Skin epidermis (tissue), 12 donors: Measurements from ENCODE around the gene LY86.
"Not testable (repeated sequence)": the region's sequence is repeated elsewhere in the genome, so short reads cannot be mapped to it uniquely, and the experiment has no call there.

Experiments
- H3K27ac ChIP-seq, 21 experiments: fragments of 200-600 bp; sonication (generic) in 11 of 21; one replicate each; pipeline ENCODE4 v1.5.0; 2020; ENCODE audit warnings: mild to moderate bottlenecking in 3 of 21, inconsistent platforms in 2 of 21, moderate library complexity in 2 of 21
- H3K4me3 ChIP-seq, 7 experiments: fragments of 200-600 bp; sonication (generic) in 2 of 7; one replicate each; pipeline ENCODE4 v1.5.0; 2020; ENCODE audit warnings: inconsistent platforms in 2 of 7, mild to moderate bottlenecking in 2 of 7, moderate library complexity in 1 of 7

Gene LY86

GRCh38 chr6:6592826-6593475 lies 4.4 kb downstream of the LY86 start:
- Histone ChIP-seq H3K4me3 (no peak overlapping the region), H3K27ac (peak overlapping the region in 16 of 21 experiments; percentile 4 to 77 (median 44))

GRCh38 chr6:6593867-6594468 lies 5.4 kb downstream of the LY86 start:
- peak overlapping the region in 2 of 21 experiments; percentile 51 to 77 for H3K27ac ChIP-seq
- no peak overlapping the region for H3K4me3 ChIP-seq

DNA sequence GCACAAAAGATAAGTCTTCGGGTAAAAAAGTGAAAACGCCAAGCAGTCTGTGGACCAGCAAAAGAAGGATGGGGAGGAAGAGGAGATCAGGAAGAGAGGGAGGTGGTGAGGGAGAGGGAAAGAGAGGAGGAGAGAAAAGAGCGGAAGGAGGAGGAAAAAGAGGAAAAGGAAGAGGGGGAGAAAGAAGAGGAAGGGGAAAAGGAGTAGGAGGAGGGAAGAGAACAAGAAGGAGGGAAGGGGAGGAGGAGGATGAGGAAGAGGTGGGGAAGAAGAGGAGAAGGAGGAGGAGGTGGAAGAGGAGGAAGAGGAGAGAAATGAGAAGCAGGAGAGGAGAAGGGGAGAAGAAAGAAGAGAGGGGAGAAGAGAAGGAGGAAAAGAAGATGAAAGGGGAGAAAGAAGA lies 6.5 kb downstream of the LY86 start:
- no peak overlapping the region for H3K4me3 ChIP-seq
- no peak overlapping the region for H3K27ac ChIP-seq

- H3K27ac ChIP-seq, result no peak overlapping the region
- H3K4me3 ChIP-seq, result no peak overlapping the region
Measured at GRCh38 chr6:6595952-6596351, 7.4 kb downstream of the LY86 start.

DNA sequence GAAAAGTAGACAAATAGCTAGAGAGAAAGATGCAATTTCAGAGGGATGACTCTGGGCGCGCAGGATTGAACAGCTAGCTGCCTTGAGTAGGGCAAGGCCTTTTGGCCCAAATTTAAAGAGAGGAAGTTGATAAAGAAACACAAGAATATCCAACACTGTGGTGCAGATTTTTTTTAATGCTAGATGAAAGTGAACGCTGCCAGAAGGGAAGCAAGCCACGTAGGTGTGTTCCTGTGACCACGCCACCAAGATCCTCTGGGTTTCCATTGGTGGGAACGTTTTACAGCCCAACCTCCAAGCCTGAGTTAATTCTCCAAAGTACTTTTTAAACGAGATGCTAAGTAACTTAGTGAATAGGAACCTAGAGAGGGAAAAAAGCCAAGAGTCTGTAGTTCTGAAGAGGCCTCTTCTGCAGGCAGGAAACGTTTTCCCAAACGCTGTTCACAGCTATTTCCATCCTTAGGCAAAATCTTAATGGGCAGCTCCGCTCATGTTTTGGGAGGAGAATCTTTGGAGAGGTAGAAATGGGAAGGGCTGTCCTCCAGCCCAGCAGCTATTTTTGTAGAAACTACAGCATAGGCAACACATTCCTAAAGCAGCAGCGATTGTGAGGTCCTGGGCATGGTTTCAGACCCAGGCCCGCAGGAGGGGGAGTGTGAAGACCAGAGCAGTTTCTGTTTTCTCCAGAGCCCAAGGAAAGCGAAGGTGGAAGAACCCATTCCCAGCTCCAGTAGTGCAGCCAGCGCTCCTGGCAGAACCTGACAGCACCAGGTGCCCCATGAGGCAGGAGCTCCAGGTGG lies 8.2 kb downstream of the LY86 start:
- Histone ChIP-seq H3K27ac (no peak overlapping the region), H3K4me3 (no peak overlapping the region)

- H3K27ac ChIP-seq, result no peak overlapping the region
- no peak overlapping the region for H3K4me3 ChIP-seq
Measured at GRCh38 chr6:6597682-6598081, 9.2 kb downstream of the LY86 start.

DNA sequence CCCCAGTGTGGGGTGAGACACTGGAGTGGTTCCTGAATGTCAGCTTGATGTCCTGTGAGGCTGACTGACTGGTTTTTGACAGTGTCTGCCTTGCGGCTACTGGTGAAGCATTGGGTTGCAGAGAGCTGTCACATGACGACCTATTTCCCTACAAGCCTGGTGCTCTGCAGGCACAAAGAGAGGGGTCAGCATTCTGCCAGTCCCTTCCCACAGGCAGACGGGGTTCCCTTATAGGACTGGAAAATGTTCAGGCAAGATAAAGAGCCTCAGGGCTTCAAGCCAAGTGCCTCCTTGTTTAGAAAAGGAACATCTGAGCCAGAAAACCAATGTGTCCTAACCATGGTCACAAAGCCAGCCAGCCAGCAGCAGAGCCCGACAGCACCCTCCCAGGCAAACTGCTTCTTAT lies 11.0 kb downstream of the LY86 start:
- H3K4me3 ChIP-seq, result no peak overlapping the region
- H3K27ac ChIP-seq, result peak overlapping the region in 1 of 21 experiments; percentile 16

DNA sequence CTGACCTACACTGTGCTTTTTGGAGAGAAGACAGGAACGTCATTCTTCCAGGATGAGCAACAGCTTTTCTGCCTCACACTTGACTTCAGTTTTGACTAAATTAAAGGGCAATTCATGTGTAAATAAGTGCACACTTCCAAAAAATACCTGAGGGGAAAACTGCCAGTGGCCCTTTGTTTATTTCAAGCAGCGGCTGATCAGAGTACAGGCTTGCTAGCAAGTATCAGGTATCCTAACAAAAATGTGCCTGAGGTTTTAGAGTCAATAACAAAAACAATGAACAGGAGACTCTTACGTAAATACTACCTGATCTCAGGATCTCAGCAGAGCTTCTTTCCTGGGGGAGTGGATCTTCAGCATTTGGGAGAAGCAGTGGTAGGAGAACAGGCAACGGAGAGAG lies 12.4 kb downstream of the LY86 start:
- Histone ChIP-seq H3K27ac (no peak overlapping the region), H3K4me3 (no peak overlapping the region)

DNA sequence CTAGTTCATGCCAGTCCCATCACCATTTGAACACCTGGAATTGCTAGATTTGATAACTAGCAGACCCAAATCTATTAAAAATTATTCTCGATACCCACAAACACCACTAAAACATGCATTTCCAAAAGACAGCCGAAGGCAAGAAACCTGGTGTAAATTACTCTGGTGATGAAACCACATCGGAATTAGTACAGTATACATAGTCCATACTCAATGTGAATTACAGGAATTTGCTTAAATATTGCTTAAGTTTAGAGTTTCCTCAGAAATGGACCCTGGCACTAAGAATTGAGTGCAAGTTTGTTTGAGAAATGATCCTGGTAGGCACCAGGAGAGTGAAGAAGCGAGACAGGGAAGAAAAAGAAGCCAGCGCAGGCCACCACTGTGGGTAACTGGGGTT lies 13.7 kb downstream of the LY86 start:
- H3K4me3 ChIP-seq, result no peak overlapping the region
- no peak overlapping the region for H3K27ac ChIP-seq

DNA sequence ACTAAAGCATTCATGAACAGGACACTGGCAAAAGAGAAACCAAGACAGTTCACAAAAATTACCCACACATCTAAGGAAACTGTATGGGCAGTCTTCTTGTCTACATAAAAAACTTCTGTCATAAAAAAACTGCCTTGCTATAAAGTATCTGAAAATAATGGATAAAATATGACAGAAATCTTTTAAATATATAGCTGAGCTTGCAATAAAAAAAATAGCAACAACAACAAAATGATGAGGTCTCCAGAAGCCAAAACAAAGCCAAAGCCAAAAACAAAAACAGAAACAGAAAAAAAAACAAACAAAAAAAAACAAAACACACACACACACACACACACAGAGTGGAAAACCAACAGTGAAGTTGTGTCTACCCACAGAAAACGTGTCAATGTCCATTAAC lies 14.8 kb downstream of the LY86 start:
- Histone ChIP-seq H3K27ac (no peak overlapping the region), H3K4me3 (no peak overlapping the region)

GRCh38 chr6:6604015-6604414 lies 15.5 kb downstream of the LY86 start:
- Histone ChIP-seq H3K27ac (no peak overlapping the region), H3K4me3 (no peak overlapping the region)

GRCh38 chr6:6604566-6604965 lies 16.0 kb downstream of the LY86 start:
- no peak overlapping the region for H3K4me3 ChIP-seq
- H3K27ac ChIP-seq, result no peak overlapping the region

DNA sequence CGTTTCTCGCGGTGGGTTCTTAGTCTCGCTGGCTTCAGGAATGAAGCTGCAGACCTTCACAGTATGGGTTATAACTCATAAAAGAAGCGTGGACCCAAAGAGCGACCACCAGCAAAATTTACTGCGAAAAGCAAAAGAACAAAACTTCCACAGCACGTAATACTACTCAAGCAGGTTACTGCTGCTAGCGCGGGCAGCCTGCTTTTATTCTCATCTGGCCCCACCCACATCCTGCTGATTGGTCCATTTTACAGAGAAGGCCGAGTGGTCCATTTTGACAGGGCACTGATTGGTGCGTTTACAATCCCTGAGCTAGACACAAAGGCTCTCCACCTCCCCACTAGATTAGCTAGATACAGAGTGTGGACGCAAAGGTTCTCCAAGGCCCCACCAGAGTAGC lies 17.4 kb downstream of the LY86 start:
- Histone ChIP-seq H3K27ac (no peak overlapping the region), H3K4me3 (no peak overlapping the region)

GRCh38 chr6:6606391-6607030 lies 18.0 kb downstream of the LY86 start:
- H3K4me3 ChIP-seq, H3K27ac ChIP-seq: not testable (repeated sequence)

DNA sequence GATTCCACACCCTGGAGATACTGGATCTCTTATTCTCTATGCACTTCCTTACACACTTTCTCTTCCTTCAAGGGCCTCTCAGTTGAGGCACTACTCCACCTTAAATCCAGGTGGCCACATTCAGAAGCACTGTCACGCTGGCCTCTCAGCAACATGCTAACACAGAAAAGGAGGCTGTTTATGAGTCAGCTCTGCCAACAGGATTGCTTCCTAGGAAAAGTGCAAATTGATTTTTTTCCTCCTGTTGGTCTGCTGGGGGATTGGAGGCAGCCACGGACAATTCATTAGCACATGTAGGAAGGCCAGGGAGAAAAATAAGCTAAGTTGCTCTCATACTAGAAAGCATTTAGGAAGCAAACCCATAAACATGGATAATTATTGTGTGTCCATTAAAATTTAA lies 20.9 kb downstream of the LY86 start:
- H3K27ac ChIP-seq, result peak overlapping the region in 2 of 21 experiments; percentile 38 to 58
- H3K4me3 ChIP-seq, result no peak overlapping the region

DNA sequence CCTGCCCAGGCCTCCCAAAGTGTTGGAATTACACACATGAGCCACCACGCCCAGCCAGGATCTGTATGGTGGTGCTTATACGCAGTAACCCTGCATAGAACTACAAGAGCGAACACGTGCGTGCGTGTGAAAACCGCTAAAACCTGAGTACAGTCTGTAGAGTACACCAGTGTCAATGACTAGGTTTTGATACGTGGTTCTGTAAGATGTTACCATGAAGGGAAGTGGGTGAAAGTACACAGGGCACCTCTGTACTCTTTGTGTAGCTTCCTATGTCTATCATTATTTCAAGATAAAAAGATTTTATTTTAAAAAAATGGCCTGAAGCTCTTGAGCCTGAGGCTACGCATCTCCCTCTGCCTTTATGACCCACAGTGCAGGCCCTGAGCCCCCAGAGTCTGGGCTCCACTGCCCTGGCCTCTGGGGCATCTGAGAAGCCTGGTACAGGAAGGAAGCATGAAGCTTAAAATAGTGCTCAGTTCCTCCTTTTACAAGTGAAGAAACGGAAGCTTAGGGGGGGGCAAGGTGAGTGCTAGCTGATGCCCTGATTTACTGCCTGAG lies 21.6 kb downstream of the LY86 start:
- Histone ChIP-seq H3K4me3 (no peak overlapping the region), H3K27ac (peak overlapping the region in 2 of 21 experiments; percentile 38 to 58)

DNA sequence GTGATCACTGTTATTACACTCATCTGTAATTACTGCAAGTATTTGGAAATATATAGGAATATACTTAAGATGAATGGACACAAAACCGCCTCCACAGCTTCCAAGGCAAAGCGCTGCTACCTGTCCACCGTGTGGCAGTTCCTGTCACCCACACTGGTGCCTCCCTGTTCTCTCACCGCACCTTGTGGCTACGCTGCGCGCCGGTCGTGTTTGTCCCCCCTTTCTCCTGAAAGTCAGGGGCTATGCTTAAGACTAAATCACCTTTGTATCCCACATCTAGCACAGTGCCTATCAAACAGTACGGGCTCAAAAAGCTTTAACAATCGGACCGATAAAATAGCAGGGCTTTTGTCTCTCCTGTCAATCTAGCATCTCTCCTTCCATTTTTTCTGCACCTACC lies 23.0 kb downstream of the LY86 start:
- H3K27ac ChIP-seq, result no peak overlapping the region
- H3K4me3 ChIP-seq, result no peak overlapping the region

GRCh38 chr6:6612308-6612707 lies 23.8 kb downstream of the LY86 start:
- Histone ChIP-seq H3K4me3 (no peak overlapping the region), H3K27ac (no peak overlapping the region)

DNA sequence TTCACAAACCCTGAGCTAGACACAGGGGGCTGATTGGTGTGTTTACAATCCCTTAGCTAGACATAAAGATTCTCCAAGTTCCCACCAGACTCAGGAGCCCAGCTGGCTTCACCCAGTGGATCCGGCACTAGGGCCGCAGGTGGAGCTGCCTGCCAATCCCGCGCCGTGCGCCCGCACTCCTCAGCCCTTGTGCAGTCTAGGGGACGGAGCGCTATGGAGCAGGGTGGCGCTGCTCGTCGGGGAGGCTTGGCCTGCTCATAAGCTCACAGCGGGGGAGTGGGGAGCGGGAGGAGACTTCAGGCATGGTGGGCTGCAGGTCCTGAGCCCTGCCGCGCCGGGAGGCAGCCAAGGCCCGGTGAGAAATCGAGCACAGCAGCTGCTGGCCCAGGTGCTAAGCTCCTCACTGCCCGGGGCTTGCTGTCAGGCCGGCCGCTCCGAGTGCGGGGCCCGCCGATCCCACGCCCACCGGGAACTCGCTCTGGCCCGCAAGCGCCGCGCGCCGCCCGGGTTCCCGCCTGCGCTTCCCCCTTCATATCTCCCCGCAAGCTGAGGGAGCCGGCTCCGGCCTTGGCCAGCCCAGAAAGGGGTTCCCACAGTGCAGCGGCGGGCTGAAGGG lies 24.7 kb downstream of the LY86 start:
- not testable (repeated sequence) for H3K27ac ChIP-seq, H3K4me3 ChIP-seq
